Thyroid gland (tissue), 4 donors: Measurements from ENCODE around the gene RGCC.

Experiments used
- POLR2A ChIP-seq, 2 donors: fragments of 450-650 bp; IDR thresholded peaks; one replicate each; pipeline ENCODE4 v1.6.1; 2017; ENCODE audit warnings: antibody characterized with exemption in 2 of 2, mild to moderate bottlenecking in 2 of 2, moderate library complexity in 1 of 2
- TF ChIP-seq, protein P1 (sequence below), 6 experiments: fragments of 200-600 bp in 3 of 6; fragments of 450-650 bp in 3 of 6; sonication (generic) in 3 of 6; IDR thresholded peaks; one replicate each; pipeline ENCODE4 v1.5.1; 2016 to 2019; ENCODE audit warnings: antibody characterized with exemption in 6 of 6, mild to moderate bottlenecking in 2 of 6, inconsistent platforms in 1 of 6, moderate library complexity in 1 of 6

GRCh38 chr13:41434831-41435520 is 22.4 kb upstream of the RGCC start:
- TF ChIP-seq, protein P1, sequence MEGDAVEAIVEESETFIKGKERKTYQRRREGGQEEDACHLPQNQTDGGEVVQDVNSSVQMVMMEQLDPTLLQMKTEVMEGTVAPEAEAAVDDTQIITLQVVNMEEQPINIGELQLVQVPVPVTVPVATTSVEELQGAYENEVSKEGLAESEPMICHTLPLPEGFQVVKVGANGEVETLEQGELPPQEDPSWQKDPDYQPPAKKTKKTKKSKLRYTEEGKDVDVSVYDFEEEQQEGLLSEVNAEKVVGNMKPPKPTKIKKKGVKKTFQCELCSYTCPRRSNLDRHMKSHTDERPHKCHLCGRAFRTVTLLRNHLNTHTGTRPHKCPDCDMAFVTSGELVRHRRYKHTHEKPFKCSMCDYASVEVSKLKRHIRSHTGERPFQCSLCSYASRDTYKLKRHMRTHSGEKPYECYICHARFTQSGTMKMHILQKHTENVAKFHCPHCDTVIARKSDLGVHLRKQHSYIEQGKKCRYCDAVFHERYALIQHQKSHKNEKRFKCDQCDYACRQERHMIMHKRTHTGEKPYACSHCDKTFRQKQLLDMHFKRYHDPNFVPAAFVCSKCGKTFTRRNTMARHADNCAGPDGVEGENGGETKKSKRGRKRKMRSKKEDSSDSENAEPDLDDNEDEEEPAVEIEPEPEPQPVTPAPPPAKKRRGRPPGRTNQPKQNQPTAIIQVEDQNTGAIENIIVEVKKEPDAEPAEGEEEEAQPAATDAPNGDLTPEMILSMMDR (IDR thresholded peaks at IDR 0.05): no peak
- TF ChIP-seq POLR2A (IDR thresholded peaks at IDR 0.05): no peak
